Esophagus (tissue), 2 donors: ENCODE results near the gene OTOGL. TPM values are rescaled to one million over a fixed set of nuclear protein-coding genes. Genes with fewer than 3 reads are reported as not detected.

ENCODE experiments used
- H3K27ac ChIP-seq, 2 donors: one replicate each; pipeline ENCODE4 v1.5.1; 2013; ENCODE audit warnings: low read depth in 2 of 2, mild to moderate bottlenecking in 2 of 2, inconsistent platforms in 1 of 2, low read length in 1 of 2, moderate library complexity in 1 of 2
- H3K27me3 ChIP-seq, 2 donors: one replicate each; pipeline ENCODE4 v1.6.1; 2013; ENCODE audit warnings: low read length in 2 of 2, control low read depth in 1 of 2, mild to moderate bottlenecking in 1 of 2; ENCODE audit not compliant: insufficient read depth in 2 of 2, control insufficient read depth in 1 of 2
- H3K36me3 ChIP-seq, 2 donors: one replicate each; pipeline ENCODE4 v1.6.1; 2013; ENCODE audit warnings: low read length in 1 of 2; ENCODE audit not compliant: control insufficient read depth in 2 of 2, insufficient read depth in 2 of 2
- H3K4me1 ChIP-seq, 2 donors: one replicate each; pipeline ENCODE4 v1.6.1; 2013; ENCODE audit warnings: low read length in 1 of 2; ENCODE audit not compliant: control insufficient read depth in 2 of 2, insufficient read depth in 2 of 2
- H3K4me3 ChIP-seq, 2 donors: one replicate each; pipeline ENCODE4 v1.5.1; 2013; ENCODE audit warnings: low read length in 2 of 2, mild to moderate bottlenecking in 2 of 2, low read depth in 1 of 2, moderate library complexity in 1 of 2
- H3K9me3 ChIP-seq, 2 donors: one replicate each; pipeline ENCODE4 v1.6.1; 2013; ENCODE audit warnings: mild to moderate bottlenecking in 2 of 2, low read depth in 1 of 2, low read length in 1 of 2, moderate library complexity in 1 of 2; ENCODE audit not compliant: control insufficient read depth in 2 of 2, insufficient read depth in 1 of 2
- WGBS, 2 donors: extraction: QIAGEN DNeasy Blood & Tissue Kit; methylation state at CpG; one replicate each; pipeline ENCODE4 v1.1.7; 2013; 5-methylcytosine and 5-hydroxymethylcytosine counted together
- polyA plus RNA-seq, 2 donors: library from polyadenylated mRNA; stranded (reverse); fragments of 200-250 nt; gene quantifications; one replicate each; pipeline ENCODE4 v1.2.3, GENCODE V29; 2013
- donor health status: healthy with polysubstance abuse.
- donor health status: Bipolar disorder and iron deficiency.

OTOGL gene
- polyA plus RNA-seq, 2 donors, result 0.11 to 0.39 TPM

- Histone ChIP-seq H3K36me3 (no peaks in the 10 kb centered on the region), H3K27ac (no peak overlapping the region), H3K4me3 (no peak overlapping the region), H3K9me3 (no peaks in the 10 kb centered on the region), H3K4me1 (no peaks in the 10 kb centered on the region), H3K27me3 (no peaks in the 10 kb centered on the region)
- 82 to 88% methylated on average over 5 of the region's 5 CpGs for WGBS, 2 donors
Measured at GRCh38 chr12:80173083-80173864, 73.9 kb downstream of the OTOGL start.

DNA sequence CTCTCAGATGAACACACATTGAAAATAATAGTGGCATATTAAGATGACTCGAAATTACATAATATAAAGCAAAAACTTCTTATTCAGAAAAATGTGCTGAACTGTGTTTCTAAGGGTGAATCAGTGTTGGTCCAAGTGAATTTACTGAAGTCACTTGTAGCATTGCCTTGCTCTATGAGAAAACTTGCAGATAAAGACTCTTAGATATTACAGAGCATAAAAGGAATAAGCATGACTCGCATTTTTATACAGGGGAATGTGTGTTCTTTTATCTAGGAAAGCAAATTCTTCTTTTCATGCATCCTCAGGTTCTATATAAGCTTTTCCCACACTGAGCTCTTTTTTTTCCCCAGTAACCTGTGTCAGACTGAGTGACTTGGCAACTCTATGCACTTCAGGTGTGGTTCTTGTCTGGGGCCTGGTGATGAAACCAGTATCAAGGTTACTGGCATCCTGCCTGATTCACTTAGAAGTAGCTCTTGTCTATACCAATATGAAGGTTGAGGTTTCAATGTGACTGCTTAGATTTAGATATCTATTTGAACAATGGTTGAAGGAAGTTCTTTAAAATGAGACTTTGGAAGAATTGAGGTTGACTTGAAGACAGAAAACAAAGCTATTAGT is 76.1 kb downstream of the OTOGL start:
- 75 to 82% methylated on average over 2 of the region's 2 CpGs for WGBS, 2 donors
- H3K27me3 ChIP-seq, result no peaks in the 10 kb centered on the region
- no peaks in the 10 kb centered on the region for H3K36me3 ChIP-seq
- no peak overlapping the region for H3K4me3 ChIP-seq
- no peak overlapping the region for H3K27ac ChIP-seq
- H3K4me1 ChIP-seq, result no peaks in the 10 kb centered on the region
- no peaks in the 10 kb centered on the region for H3K9me3 ChIP-seq

DNA sequence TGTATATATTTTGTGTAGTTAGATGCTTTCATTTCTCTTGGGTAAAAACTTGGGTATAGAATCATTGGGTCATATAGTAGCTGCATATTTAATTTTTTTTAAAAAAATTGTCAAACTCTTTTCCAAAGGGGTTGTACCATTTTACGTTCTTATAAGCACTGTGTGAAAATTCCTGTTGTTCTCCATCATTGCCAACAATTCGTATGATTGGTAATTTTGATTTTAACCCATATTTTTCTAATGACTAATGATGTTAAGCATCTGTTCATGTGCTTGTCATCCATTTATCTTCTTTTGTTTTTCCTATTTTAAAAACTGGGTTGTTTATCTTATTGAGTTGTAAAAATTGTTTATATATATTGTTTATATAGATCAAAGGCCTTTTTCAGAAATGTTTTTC is 77.4 kb downstream of the OTOGL start:
- no peak overlapping the region for H3K4me3 ChIP-seq
- H3K4me1 ChIP-seq, result no peaks in the 10 kb centered on the region
- H3K9me3 ChIP-seq, result no peaks in the 10 kb centered on the region
- H3K36me3 ChIP-seq, result no peaks in the 10 kb centered on the region
- H3K27ac ChIP-seq, result no peak overlapping the region
- no peaks in the 10 kb centered on the region for H3K27me3 ChIP-seq
- 70 to 78% methylated on average over 2 of the region's 2 CpGs for WGBS, 2 donors

GRCh38 chr12:80178846-80179245 is 79.5 kb downstream of the OTOGL start:
- Histone ChIP-seq H3K4me1 (no peaks in the 10 kb centered on the region), H3K27ac (no peak overlapping the region), H3K9me3 (no peaks in the 10 kb centered on the region), H3K4me3 (no peak overlapping the region), H3K27me3 (no peaks in the 10 kb centered on the region), H3K36me3 (no peaks in the 10 kb centered on the region)
- 70 to 72% methylated on average over 3 of the region's 3 CpGs for WGBS, 2 donors

GRCh38 chr12:80183939-80184338 is 84.6 kb downstream of the OTOGL start:
- H3K4me1 ChIP-seq, result no peaks in the 10 kb centered on the region
- H3K36me3 ChIP-seq, result no peaks in the 10 kb centered on the region
- WGBS, 2 donors, result 75 to 76% methylated on average over 2 of the region's 2 CpGs
- H3K9me3 ChIP-seq, result no peaks in the 10 kb centered on the region
- H3K27ac ChIP-seq, result no peak overlapping the region
- H3K4me3 ChIP-seq, result no peak overlapping the region
- no peaks in the 10 kb centered on the region for H3K27me3 ChIP-seq

DNA sequence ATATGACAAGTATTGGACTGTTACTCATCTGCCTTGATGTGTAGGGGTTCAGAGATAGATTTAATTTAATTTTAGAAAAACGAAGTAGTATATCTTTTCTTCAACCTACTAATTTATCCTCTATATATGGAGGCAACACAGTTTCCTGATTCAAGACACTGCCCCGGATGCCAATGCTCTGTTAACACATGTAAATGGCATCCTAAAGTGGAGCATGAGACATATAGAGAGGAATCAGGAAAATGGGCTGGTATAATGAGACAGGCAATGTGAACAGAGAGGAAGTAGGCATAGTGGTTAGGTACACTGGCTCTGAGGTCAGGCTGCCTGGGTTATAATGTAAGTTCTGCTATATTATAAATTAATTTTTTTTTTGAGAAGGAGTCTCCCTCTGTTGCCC is 85.6 kb downstream of the OTOGL start:
- no peaks in the 10 kb centered on the region for H3K27me3 ChIP-seq
- H3K4me3 ChIP-seq, result no peak overlapping the region
- WGBS, 2 donors, result 42 to 88% methylated on average over 2 of the region's 2 CpGs
- H3K36me3 ChIP-seq, result no peaks in the 10 kb centered on the region
- no peaks in the 10 kb centered on the region for H3K9me3 ChIP-seq
- H3K27ac ChIP-seq, result no peak overlapping the region
- no peaks in the 10 kb centered on the region for H3K4me1 ChIP-seq

- Histone ChIP-seq H3K9me3 (no peaks in the 10 kb centered on the region), H3K27me3 (no peaks in the 10 kb centered on the region), H3K4me3 (no peak overlapping the region), H3K27ac (peak overlapping the region; percentile 64 to 71), H3K4me1 (no peaks in the 10 kb centered on the region), H3K36me3 (no peaks in the 10 kb centered on the region)
- 7% methylated on average over 2 of the region's 2 CpGs for WGBS, 2 donors
Measured at GRCh38 chr12:80186727-80187217, 87.4 kb downstream of the OTOGL start.

- no peak overlapping the region for H3K4me3 ChIP-seq
- no peaks in the 10 kb centered on the region for H3K4me1 ChIP-seq
- H3K36me3 ChIP-seq, result no peaks in the 10 kb centered on the region
- peak overlapping the region; percentile 53 for H3K27ac ChIP-seq
- 34 to 44% methylated on average over 2 of the region's 2 CpGs for WGBS, 2 donors
- H3K27me3 ChIP-seq, result no peaks in the 10 kb centered on the region
- H3K9me3 ChIP-seq, result no peaks in the 10 kb centered on the region
Measured at GRCh38 chr12:80187660-80188090, 88.3 kb downstream of the OTOGL start.

- Histone ChIP-seq H3K9me3 (no peaks in the 10 kb centered on the region), H3K27ac (no peak overlapping the region), H3K4me3 (no peak overlapping the region), H3K4me1 (no peaks in the 10 kb centered on the region), H3K27me3 (no peaks in the 10 kb centered on the region), H3K36me3 (no peaks in the 10 kb centered on the region)
- WGBS, 2 donors, result 51 to 65% methylated on average over 2 of the region's 2 CpGs
Measured at GRCh38 chr12:80188576-80188975, 89.2 kb downstream of the OTOGL start.

- no peak overlapping the region for H3K4me3 ChIP-seq
- no peaks in the 10 kb centered on the region for H3K27me3 ChIP-seq
- H3K27ac ChIP-seq, result no peak overlapping the region
- H3K9me3 ChIP-seq, result no peaks in the 10 kb centered on the region
- H3K4me1 ChIP-seq, result no peaks in the 10 kb centered on the region
- H3K36me3 ChIP-seq, result no peaks in the 10 kb centered on the region
Measured at GRCh38 chr12:80189241-80189640, 89.9 kb downstream of the OTOGL start.
